ENCODE results near the gene RPL13A. TPM values are rescaled to one million over a fixed set of nuclear protein-coding genes. Genes with fewer than 3 reads are reported as not detected.

RPL13A gene
- total and polyA plus RNA-seq, 9 of the 15 experiments (the other 6 are each of a cell fraction or from before 2014, with no cell fraction given), result 1,744 to 5,482 (median 2,949) TPM

- TF ChIP-seq NR2C1 (IDR thresholded peaks at IDR 0.05) (no peak), NR2C1 (tag; IDR thresholded peaks at IDR 0.05) (no peak), RBM34 (IDR thresholded peaks at IDR 0.05; ENCODE audit: borderline replicate concordance, insufficient read depth, low read length) (no peak), CXXC5 (CRISPR knock-in tag; IDR thresholded peaks at IDR 0.05) (no peak), ZKSCAN1 (IDR thresholded peaks at IDR 0.05; ENCODE audit: low read depth, low read length) (no peak), ZBTB7A (IDR thresholded peaks at IDR 0.05; ENCODE audit: borderline replicate concordance, control insufficient read depth, low read depth, low read length) (no peak), CCAR2 (IDR thresholded peaks at IDR 0.05; ENCODE audit: low read depth, low read length) (no peak), ZBTB17 (CRISPR knock-in tag; IDR thresholded peaks at IDR 0.05) (no peak), ZNF511 (CRISPR knock-in tag; IDR thresholded peaks at IDR 0.05) (no peak), KLF1 (tag; IDR thresholded peaks at IDR 0.05) (peak; percentile 79), ZNF121 (CRISPR knock-in tag; conservative IDR thresholded peaks at IDR 0.05) (no peak), THRA (IDR thresholded peaks at IDR 0.05) (no peak), HMGN3 (IDR thresholded peaks at IDR 0.05; ENCODE audit: borderline replicate concordance, extremely low read depth, insufficient read length, low read depth, low read length) (no peak), GATAD2A (IDR thresholded peaks at IDR 0.05) (no peak), ZFPM2 (CRISPR knock-in tag; IDR thresholded peaks at IDR 0.05) (no peak), BCOR (IDR thresholded peaks at IDR 0.05) (no peak), ARNT (IDR thresholded peaks at IDR 0.05) (no peak), ZNF507 (tag; conservative IDR thresholded peaks at IDR 0.05) (no peak), MEF2A (IDR thresholded peaks at IDR 0.05; ENCODE audit: control insufficient read depth, low read depth, low read length) (no peak; the same call in 1 of the 2 replicates), TFAP4 (CRISPR knock-in tag; IDR thresholded peaks at IDR 0.05; ENCODE audit: borderline replicate concordance) (0 out of 2 replicates have a peak, but pooled peaks have one; percentile 24), PHB2 (IDR thresholded peaks at IDR 0.05; ENCODE audit: low read depth) (no peak), NCOA6 (IDR thresholded peaks at IDR 0.05) (no peak), TFE3 (CRISPR knock-in tag; IDR thresholded peaks at IDR 0.05) (no peak), E4F1 (CRISPR knock-in tag; IDR thresholded peaks at IDR 0.05; ENCODE audit: borderline replicate concordance) (no peak)
Measured at GRCh38 chr19:49468746-49469447, 18.5 kb upstream of the RPL13A start (continued).
